GM21717 (cell line): ENCODE measurements around the gene NLRP3.

Experiments
- ATAC-seq: cut with Tn5 transposase; IDR thresholded peaks from one replicate; pipeline ENCODE4 v1.9.1; 2021; ENCODE audit warnings: mild to moderate bottlenecking, moderate library complexity; ENCODE audit not compliant: unreplicated experiment

The NLRP3 gene

DNA sequence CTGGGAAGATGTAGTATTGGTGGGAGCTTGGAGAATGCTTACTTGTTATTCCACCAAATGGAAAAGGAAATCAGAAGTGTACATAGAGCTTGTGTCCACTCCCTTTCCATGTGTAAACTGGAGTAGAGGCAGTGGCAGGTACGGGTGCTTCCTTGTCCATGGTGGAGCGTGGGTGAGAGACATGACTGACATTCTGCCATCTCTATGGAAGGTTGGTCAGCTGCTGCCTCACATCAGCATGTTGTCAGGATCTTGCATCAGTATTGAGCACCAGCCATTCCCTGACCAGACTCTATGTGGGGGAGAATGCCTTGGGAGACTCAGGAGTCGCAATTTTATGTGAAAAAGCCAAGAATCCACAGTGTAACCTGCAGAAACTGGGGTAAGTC is 19.8 kb downstream of the NLRP3 start:
- no peak for ATAC-seq

- no peak for ATAC-seq
Observed at GRCh38 chr1:247437551-247438505, 21.9 kb downstream of the NLRP3 start.

DNA sequence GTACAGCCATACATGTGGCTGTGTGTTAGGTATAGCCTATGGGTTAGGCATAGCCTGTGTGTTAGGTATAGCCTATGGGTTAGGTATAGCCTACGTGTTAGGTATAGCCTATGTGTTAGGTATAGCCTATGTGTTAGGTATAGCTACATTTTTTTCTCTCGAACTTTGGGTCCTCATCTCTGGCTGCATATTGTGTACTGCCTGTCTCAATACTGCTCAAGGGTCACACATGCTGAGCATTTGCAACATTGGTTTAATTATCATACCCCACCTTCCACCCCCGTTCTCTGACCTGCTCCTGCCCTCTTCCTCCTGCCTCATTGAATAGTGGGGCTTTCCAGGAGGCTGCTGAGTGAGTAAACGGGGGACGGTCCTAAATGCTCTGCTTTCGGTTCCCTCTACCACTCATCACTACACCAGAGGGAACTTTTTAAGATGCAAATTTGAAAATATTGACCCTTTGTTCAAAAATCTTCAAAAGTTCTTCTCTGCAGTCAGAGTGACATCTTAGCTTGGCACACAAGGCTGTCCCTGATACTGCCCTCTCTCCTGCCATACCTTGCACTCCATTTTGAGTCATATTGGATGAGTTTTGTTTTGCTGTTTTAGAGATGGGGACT is 24.1 kb downstream of the NLRP3 start:
- ATAC-seq, result peak; percentile 100

DNA sequence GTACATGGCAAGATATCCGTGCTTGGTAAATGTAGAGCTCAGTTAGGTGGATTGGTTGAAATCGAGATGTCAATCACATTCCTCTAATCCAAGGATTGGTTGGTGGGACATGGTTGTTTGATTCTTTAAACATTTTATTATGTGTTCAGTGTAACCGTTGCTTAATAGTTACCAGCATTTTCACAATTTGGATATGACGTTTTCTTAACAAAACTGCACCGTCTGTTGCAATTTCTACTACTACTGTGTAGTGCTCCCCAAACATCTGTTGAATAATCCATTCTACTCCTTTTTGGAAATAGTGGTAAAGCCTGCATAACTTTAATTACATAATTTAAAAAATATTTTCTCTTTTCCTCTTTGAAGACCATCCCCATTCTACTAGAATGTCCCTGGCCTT is 25.6 kb downstream of the NLRP3 start:
- ATAC-seq, result no peak

GRCh38 chr1:247442164-247442563 is 26.2 kb downstream of the NLRP3 start:
- no peak for ATAC-seq

- no peak for ATAC-seq
Observed at GRCh38 chr1:247443641-247444040, 27.7 kb downstream of the NLRP3 start.

- no peak for ATAC-seq
Observed at GRCh38 chr1:247444571-247444970, 28.6 kb downstream of the NLRP3 start.

DNA sequence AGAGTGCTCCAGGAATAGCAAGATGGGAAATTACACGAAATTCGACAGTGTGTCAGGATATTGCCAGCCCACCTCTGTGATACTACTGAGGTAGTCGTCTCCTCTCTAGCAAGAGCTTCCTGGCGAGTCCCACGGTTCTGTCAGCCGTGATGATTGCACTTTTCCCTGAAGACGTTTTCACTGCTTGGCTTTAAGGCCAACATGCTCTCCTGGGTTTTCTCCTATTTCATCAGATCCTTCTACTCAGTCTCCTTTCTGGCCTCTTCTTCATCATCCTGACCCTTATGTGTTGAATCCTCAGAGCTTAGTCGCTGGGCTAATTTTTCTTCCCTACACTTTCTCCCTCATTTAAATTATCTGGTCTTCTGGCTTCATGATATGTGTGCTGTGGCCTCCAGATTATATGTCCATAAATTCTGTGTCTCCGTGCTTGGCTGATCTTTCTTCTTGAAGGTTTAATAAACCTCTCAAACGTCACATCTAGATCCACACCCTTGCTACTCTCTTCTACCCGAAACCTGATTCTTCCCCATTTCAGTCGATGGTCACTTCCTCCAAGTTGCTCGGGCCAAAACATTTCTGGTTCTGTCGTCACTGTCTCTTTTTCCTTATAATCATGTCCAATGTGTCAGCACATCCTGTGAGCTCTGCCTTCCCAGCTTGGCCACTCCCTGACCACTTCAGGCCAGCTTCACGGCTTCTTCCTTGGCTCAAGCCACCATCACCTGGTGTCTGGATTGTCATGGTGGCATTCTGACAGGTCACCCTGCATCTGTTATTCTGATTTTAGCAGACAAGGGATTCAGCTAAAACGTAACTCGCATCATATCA is 29.8 kb downstream of the NLRP3 start:
- ATAC-seq, result no peak

DNA sequence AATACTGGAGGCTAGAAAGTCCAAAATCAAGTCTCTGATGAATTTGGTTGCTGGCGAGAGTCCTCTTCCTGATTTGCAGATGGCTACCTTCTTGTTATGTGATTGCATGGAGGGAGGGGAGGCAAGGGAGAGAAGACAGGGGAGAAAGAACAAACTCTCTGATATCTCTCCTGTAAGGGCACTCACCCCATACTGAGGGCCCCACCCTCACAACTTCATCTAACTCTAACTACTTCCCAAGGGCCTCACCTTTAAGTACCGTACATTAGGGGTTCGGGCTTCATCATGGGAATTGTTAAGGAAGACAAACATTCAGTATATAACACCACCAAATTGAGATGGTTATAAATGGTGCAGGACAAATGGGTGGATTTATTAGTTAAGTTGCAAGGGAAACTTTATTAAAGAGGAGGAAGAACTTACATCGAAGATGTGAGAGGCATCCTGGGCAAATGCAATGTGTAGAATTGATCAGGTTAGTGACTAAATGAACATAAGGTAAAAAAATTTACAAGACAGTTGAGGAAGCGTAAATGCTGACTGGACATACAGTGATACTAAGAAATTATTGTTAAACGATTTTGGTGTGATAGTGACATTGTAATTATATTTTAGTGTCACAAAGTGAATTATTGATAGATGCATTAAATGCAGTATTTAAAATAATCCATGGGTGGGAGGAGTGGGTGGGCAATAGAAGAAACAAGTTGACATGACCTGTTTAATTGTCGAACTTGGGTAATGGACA is 31.4 kb downstream of the NLRP3 start:
- no peak for ATAC-seq

- no peak for ATAC-seq
Observed at GRCh38 chr1:247448107-247448791, 32.3 kb downstream of the NLRP3 start.

DNA sequence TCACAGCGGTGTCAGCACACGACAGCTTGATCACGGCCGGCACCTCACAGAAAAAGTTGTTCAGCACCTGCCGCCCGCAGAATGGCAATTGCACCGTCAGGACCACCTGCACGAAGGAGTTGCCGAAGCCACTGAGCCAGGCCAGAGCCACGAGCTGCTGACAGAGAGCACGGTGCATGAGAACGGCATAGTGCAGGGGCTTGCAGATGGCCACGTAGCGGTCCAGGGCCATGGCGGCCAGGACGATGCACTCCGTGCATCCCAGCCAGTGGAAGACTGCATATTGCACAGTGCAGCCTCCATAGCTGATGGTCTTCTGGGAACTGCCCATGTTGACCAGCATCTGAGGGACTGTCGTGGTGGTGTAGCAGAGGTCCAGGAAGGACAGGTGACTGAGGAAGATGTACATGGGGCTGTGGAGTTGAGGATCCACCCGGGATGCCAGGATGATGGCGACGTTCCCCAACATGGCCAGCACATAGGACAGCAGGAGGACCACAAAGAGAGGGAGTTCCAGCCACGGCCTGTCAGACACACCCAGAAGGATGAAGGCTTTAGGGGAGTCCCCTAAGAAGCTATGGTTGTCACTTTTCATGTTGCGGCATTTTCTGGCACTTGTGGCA is 35.5 kb downstream of the NLRP3 start:
- ATAC-seq, result no peak

DNA sequence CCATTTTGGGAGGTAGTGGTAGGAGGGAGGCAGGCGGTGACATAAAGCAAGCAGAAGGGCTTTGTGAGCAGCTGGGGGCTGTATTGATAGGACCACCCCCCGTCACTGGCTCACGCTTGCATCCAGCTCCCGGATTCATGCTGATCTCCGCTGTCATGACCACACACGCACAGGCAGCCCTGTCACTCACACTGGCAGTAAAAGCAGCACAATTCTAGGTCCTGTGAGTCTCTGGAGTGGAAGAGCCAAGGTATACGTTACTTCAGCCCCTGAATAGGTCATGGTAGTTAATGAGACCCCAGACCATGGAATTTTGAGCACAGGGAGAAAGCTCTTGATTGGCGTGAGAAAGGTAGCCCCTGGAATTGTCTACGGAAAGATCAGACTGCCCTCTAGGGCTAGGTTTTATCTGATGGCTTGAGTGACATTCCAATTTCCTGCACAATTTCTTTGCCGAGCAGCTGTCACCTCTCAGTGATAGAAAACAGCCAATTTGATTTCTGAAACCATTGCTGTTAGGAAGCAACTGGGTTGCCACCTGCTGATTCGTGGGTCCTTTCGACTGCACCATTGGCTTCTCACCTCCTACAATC is 36.6 kb downstream of the NLRP3 start:
- no peak for ATAC-seq

DNA sequence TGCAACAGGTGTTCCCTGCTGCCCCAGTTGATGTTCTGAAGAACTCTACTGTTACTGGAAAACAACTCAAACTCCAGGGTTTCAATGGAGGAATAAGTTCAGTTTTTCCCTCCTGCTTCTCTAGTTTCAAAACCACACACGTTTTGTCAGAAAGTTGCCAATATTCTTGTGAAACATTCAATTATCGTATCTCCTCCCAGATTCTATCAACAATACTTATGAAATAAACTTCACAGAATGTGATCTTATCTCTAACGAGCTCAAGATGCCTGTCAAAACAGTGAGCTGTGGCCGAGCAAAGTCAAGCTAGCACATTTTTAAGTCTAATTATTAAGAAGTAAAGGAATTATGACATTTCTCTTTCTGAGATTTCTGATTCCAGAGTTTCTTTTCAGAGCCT is 37.3 kb downstream of the NLRP3 start:
- ATAC-seq, result no peak

- ATAC-seq, result no peak
Observed at GRCh38 chr1:247453997-247454396, 38.0 kb downstream of the NLRP3 start.

DNA sequence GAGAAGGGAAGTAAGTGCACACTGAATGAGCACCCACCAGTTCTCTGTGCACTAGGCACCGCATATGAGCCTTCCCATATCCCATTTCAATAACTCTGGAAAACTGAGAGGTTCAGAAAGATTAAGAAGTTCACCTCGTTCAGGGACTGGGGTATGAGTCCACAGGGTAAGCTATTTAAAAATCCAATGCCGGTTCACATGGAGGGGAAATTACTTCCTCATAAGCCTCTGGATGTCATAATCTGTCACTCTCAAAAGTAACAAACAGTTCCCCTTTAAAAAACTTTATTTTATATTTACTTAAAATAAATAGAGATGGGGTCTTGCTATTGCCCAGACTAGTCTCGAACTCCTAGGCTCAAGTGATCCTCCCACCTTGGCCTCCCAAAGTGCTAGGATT is 40.0 kb downstream of the NLRP3 start:
- no peak for ATAC-seq

- ATAC-seq, result no peak
Observed at GRCh38 chr1:247456914-247457639, 41.1 kb downstream of the NLRP3 start.

DNA sequence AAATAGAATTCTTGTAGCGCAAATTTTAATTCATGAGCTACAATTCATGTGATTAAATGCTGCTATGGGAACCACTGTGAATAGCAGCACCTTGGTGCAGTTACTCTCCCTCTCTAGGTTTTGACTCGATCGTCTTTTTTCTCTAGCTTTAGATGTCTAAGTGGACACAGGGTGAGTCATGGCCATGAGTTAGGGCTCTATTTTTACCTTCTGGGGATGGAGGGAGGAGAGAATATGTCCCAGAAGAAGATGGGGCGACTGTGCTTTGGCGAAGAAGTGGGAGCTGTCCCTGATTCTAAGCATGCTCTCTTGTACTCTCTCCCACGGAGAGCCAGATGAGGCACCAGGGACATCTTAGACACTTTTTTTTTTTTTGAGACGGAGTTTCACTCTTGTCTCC is 43.5 kb downstream of the NLRP3 start:
- no peak for ATAC-seq

- no peak for ATAC-seq
Observed at GRCh38 chr1:247465796-247466195, 49.8 kb downstream of the NLRP3 start.

GRCh38 chr1:247467129-247467528 is 51.2 kb downstream of the NLRP3 start:
- ATAC-seq, result no peak
